Midbrain (tissue), 1 donor: ENCODE data around the gene ENOX2.
"Not testable (repeated sequence)": the region's sequence is repeated elsewhere in the genome, so short reads cannot be mapped to it uniquely, and the experiment has no call there.

Source experiments
- DNase-seq: peaks from one replicate; lab custom pipeline; 2025; lab: John Stamatoyannopoulos, UW

The ENOX2 gene, protein sequence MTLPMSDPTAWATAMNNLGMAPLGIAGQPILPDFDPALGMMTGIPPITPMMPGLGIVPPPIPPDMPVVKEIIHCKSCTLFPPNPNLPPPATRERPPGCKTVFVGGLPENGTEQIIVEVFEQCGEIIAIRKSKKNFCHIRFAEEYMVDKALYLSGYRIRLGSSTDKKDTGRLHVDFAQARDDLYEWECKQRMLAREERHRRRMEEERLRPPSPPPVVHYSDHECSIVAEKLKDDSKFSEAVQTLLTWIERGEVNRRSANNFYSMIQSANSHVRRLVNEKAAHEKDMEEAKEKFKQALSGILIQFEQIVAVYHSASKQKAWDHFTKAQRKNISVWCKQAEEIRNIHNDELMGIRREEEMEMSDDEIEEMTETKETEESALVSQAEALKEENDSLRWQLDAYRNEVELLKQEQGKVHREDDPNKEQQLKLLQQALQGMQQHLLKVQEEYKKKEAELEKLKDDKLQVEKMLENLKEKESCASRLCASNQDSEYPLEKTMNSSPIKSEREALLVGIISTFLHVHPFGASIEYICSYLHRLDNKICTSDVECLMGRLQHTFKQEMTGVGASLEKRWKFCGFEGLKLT

DNA sequence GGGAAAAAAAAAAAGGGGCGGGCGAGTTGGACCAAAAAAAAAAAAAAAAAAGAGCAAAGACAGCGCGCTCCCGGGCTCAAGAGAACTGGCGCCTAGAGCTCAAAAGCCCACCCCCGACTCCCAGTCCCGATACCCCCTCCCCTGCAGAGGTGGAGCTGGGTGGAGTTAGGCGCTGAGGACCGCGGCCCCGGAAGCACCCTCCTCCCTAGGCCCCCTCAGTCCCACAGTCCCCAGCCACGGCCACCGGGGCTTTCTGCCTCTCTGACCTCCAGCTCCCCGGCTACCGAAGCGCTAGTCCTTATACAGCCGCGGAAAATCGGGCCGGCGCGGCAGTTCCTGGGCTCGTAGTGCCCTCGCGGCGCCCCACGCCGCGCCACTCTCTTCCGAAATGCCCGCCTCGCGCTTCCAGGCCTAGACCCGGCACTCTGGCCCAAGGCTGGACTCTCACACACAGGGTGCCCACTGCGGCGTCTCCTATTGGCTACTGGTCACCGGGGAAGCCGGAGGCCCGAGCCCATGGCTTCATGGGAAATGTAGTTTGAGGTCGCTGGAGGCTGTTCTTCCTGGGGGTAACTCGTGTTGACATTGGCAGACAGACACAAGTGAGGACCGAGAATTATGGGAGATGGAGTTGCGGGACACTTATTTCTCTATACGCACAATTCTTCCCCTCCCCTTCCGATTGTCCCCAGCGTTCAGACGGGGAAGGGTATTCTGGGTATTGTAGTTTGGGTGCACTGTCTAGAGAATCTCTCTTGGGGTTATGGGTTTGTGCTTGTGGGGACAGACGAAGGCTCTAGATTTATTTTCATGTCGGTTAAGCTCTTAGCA is at the start of gene ENOX2:
Gene ENOX2, minus strand, starts transcription at position 427 of the 831 bp plus-strand sequence. CDS start 199,993 bp downstream, outside the sequence.
- peak; percentile 95 for DNase-seq

DNA sequence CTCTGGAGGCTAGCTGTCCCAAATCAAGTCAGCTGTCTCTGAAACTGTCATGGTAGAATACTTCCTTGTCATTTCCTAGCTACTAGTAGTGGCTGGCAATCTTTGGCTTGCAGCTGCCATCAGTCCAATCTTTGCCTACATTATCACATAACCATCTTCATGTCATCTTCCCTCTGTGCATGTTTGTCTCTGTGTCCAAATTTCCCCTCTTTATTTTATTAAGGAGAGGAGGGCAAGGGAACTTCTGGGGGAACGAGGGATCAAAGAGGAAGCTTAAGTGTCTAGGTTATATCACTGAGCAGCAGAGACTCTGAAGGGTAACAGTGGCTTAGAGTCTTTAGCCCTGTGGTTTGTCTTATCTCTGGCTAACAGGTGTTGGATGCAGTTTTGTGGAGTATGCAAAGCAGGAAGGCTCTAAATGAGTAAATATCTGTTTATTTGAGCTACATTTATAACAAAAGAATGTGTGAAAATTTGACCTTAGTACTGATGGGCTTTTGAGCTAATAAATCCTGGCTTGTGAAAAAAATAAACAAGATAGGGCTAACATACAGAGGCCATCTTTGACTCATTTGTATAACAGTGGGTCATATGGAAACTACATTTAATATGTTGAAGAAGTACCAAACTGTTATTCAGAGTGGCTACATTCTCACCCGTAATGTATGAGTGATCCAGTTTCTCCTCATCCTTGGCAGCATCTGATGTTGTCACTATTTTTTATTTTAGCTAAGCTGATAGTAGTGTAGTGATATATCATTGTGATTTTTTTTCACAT is 49.4 kb upstream of the ENOX2 start:
- no peak for DNase-seq

DNA sequence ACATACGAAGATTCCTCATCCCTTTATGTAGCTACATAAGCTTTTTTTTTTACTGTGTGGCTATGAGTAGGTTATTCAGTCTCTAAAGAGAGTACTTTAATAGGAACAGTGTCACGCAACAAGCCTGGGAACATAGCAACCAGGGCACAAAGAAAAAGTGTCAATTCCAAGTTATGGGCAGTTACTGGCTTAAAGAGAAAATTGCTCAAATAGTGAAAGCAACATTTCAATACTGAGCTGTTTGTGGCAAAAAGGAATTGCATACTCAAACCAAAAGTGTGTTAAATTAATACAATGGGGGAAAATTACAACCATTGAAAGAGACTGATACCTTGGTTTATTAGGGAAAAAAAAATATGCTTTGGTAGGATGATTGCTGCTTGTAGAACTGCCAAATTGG is 41.2 kb upstream of the ENOX2 start:
- DNase-seq, result no peak

DNA sequence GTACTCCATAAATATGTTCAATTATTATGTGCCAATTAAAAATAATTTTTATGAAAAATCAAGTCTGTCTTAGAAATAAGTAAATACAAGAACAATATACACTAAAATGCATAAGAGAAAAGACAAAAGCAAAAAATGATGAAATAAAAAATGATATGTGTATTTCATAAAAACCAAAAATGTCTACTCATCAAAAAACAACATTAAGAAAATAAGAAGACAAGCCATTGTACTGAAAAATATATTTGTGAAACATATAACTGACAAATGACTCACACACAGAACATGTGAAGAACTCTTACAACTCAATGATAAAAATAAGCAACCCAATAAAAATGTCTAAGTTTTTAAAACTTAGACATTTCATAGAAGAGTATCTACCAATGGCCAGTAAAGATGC is 34.1 kb upstream of the ENOX2 start:
- DNase-seq, result no peak

DNA sequence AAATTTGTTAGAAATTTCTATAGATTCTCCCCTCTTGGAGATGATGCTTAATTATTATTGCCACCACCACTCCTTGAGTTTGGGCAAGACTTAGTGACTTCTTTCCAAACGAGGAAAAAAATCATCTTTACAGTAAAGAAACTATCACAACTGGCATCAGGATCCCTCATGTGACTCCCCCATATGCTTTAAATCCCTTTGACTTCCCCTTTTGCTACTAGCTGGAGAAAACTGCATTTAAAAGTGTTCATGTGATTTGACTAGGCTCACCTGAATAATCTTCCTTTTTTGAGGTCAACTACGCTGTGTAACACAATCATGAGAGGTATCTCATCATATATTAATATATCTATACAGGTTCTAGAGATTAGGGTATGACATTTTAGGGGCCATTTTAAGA is 30.3 kb upstream of the ENOX2 start:
- no peak for DNase-seq

DNA sequence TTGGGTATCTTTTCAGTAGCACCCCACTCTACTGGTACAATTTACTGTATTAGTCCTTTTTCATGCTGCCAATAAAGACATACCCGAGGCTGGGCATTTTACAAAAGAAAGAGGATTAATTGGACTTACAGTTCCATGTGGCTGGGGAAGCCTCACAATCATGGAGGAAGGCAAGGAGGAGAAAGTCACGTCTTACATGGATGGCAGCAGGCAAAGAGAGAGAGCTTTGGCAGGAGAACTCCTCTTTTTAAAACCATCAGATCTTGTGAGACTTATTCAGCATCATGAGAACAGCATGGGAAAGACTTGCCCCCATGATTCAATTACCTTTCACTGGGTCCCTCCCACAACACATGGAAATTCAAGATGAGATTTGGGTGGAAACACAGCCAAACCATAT is 17.4 kb upstream of the ENOX2 start:
- not testable (repeated sequence) for DNase-seq

DNA sequence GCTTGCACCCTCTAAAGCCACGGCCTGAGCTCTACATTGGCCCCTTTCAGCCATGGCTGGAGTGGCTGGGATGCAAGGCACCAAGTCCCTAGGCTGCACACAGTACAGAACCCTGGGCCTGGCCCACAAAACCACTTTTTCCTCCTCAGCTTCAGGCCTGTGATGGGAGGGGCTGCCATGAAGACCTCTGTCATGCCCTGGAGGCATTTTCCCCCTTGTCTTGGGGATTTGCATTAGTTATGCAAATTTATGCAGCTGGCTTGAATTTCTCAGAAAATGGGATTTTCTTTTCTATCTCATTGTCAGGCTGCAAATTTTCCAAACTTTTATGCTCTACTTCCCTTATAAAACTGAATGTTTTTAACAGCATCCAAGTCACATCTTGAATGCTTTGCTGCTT is 16.7 kb upstream of the ENOX2 start:
- DNase-seq, result not testable (repeated sequence)

DNA sequence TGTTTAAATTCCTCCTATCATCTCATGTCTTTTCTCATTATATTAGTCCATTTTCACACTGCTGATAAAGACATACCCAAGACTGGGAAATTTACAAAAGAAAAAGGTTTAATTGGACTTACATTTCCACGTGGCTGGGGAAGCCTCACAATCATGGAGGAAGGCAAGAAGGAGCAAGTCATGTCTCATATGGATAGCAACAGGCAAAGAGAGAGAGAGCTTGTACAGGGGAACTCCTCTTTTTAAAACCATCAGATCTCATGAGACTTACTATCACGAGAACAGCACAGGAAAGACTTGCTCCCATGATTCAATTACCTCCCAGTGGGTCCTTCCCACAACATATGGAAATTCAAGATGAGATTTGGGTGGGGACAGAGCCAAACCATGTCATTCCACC is 15.5 kb upstream of the ENOX2 start:
- not testable (repeated sequence) for DNase-seq

DNA sequence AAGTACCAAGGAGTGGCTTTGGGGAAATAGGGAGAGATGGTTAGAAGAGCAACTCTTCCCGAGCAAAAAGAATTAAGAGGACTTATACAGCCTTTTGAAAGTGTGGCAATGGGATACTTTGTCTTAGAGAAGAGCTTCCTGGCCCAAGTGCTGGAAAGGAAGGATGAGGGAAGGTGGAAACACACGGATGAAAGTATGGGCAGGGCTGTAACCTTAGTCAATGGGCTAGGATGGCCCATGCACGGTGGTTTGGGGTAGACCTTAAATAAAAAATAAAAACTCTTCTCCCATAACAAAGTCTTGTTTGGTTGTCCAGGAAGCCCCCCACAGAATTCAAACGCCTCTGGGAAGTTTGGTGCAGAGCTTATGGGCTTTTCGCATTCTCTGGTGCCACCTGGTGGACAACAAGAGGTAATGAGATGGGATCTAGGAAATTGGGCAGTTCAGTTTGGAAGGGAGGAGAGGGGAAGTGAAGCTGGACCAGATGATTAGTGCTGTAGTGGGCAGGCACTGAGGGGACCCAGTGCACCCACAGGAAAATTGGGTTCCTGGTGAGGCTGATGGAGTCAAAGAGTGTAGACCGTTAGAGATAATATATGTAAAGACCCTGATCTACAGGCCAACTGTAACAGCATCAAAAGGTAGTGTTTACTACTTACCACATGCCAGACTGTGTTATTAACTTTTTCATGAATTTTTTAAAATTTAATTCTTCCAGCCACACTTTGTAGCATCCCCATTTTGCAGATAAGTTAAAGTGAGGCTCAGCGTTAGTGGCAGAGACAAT is 13.8 kb upstream of the ENOX2 start:
- peak; percentile 60 for DNase-seq

DNA sequence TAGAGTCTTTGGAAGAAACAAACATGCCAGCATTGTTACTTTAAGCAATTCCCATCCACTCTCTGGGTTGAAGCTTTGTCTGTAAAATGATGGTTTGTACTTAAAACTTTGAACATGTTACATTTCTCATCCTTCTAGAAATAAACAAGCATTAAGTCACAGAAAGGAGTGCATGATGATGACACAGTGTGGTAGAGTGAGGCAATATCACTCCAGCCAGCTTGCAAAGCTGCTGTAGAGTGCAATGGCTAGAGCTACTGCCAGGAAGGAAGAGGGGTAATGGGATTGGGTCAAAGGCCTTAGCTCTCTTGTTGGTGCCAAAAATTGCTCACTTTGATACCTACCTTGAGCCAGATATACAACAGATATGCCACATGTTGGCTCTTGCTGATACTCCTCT is 12.3 kb upstream of the ENOX2 start:
- no peak for DNase-seq

DNA sequence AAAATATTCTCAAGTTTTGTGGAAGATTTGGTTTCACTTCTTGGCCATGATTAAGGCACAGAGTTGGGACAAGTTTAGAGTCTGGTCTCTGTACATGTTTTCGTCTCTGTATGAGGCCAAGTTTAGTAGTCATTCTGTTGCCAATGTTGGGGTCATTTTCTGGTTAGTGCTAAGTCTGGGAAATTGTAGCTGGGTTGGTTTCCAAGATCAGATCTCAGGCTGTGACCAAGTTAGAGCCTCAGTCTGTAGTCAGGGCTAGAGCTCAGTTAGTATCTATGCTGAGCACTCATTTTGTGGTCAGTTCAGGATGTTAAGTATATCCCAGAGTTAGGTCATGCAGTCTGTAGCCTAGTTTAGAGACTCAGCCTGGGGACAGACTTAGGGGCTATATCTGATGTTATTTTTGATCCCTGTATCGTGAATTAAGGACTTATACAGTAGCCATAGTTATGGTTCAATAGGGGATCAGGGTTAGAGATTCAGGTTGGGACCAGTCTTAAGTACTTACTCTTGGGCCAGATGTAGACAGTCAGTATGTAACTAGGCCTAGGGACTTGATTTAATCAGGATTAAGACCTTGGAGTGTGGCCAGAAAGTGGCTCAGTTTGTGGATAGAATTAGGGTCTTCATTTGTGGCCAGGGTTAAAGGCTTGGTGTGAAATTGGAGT is 6.6 kb upstream of the ENOX2 start:
- no peak for DNase-seq

DNA sequence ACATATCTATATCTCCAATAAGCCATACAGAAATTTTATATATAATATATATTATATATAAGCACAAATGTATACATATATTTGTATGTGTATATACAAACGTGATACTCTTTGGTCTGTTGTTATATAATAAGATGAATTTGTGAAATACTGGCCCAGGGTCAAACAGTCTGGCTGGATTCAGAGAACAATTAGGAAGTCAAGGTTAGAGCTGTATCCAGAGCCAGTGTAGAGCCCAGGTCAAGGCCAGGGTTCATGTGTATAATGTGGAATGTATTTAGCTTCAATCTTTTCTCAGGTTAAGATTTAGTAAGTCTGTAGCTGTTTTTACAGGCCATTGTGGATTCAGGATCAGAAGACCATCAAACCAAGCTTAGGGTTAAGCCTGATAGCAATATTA is 3.8 kb upstream of the ENOX2 start:
- no peak for DNase-seq

DNA sequence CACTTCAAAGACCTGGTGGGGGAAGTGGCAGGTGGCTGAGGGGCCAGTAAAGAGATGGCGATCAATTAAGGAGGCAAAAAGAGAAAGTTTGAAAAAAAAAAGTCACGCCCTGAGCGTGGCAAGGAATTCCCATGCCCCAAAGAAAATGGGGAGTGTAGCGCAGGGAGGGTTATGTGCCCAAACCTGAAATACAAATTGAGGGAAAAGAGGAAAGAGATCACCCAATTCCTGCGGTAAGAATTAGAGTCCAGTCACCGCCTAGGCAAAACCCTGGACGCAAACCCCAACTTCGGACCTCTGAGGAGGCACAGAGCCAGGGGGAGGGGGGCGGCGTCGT is 595 bp downstream of the ENOX2 start:
- DNase-seq, result no peak

DNA sequence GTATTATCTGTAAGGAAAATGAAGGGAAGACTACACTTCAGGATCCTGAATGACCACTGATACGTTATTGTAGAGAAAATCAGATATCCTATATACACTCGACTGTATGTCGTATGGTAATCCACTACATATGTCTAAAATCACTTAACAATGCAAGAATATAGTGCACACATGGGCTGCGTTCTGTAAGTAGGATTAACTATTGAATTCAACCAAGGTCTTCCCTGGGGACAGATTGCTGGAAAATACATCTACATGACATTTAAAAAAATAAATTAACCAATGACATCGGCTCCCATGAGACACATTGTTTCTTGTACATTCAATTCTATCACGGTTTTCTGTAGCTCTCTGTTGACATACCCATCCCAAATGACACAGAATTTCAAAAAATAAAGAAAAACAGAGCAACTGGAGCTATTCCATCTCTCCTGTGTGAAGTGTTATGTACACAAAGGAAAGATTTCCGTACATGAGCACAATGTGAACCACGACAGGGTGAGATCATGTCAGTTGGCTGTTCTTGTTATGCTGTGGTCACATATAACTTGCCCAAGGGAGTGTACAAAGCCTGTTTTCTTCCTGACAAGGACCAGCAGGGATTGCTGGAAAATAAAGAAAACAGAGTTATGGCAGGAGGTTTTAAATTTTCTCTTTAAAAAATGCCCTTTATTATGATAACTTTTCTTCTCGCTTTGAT is 6.1 kb downstream of the ENOX2 start:
- DNase-seq, result no peak

DNA sequence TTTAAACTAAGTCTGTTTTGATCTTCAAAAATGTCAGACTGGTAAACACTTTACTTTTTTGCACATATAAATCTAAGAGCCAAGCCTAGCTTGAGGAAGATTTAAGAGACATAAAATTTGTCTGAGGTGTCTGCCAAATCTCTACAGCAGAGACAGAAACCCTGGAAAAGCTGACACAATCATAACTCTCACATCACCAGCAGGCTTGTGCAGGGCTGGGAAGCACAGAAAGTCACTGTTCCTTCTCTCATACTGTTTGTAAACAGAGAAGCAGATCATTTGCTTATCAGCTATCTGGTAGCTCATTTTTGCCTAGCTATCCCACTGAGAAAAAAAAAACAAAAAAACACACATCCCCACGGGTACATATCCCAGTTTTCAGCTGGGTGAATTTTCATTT is 7.0 kb downstream of the ENOX2 start:
- no peak for DNase-seq

DNA sequence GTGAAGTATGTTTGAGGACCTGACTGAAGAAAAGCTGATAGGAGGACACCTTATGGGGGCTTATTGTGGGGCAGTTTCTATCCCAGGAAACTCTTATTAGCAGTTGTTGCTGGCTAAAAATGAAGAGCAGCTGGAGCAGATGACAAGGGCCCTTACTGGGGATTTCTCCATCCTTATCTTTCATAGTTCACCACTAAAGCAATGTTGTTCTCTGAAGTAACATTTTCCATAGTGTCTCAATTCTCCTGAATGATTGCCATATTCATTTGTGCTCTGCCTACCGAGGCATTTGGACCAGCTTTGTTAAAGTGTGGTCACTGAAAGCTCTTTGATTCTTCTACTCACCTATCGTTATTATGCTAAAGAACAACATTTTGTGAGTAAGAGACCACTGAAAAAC is 7.7 kb downstream of the ENOX2 start:
- no peak for DNase-seq

DNA sequence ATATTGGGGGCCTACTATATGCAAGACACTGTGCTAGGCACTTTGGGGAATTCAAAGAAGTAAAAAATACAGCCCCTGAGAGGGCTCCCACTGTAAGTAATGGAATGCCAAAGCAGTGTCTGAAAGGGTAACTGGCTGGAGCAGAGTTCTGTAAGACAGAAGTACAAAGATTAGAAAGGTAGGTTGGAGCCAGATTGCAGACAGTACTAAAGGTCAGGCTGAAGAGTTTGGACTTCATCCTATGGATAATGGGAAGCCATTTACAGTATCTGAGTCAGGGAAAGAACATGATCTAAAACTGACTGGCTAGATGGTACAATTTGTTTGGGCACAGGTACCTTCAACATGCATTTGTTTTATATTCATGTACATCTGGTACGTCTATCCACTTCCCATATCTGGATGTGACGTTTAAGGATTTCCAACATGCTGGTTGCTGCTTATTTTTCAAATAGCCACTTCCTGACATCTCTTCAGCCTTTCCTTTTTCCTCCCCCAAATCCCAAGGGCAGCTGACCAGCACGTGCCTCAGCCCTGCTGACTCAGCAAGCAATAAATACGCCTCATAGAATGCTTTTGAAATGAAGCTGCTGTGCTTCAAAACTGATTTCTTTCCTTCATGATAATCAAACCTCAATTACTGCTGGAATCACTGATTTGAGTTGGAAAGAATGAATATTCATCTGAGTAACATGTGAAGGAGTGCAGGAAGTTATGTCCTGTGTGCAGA is 9.5 kb downstream of the ENOX2 start:
- no peak for DNase-seq

DNA sequence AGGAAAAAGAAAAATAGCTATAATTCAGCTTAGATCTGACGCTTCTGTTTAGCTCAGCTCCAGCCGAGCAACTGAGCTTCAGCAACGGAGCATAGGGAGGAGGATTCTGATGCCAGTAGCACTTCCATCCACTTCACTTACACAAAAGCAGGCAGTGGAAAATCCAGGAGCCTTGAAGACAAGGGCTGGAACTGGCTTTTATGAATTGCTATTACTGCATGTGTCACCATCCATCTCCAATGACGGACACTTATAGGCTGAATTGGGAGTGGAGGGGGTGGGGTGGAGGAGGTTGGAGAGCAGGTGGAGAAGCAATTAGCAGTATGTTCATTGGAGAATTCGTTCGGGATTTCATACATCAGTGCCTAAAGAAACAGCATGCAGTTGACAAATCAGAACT is 15.6 kb downstream of the ENOX2 start:
- no peak for DNase-seq

DNA sequence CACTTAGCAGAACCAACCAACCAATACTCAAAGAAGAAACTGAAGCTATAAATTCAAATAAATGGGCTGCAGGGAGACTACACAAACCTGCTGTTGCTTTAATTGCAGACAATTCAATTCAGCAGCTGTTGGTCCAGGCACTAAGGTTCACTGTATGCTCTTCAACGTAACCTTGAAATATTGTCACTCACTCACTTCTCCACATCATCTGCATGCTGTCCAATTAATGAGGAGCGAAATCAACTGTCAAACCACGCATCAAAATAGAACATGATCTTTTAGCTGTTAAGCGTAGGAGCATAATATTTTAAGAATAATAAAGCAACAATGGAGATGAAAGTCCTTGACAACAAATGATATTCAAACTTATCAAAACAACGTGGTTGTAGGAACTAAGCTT is 17.0 kb downstream of the ENOX2 start:
- no peak for DNase-seq

DNA sequence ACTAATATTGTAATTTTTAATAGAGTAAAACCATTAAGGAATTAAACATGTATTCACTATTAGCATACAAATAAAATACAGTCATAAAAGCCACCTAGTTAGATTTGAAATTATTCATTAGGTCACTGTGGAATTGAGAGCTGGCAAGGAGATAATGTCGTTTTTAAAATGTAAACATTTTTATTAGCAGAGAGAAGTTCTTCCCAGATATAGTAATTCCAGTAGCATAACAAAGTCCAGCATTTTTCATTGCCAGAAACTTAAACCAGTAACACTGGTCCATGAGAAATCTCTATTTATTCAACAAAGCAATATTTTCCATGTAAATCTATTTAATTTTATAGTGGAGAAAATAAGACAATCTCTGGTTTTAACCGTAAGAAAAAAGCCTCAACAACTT is 17.5 kb downstream of the ENOX2 start:
- no peak for DNase-seq
